Activated gamma-delta T cell (primary cell): ENCODE measurements around the gene DNPH1.

Experiments used
- DNase-seq: peaks from one replicate; lab custom pipeline; 2025; lab: John Stamatoyannopoulos, UW

The DNPH1 gene

GRCh38 chr6:43243664-43244321 is 14.5 kb upstream of the DNPH1 start:
- no peak for DNase-seq

DNA sequence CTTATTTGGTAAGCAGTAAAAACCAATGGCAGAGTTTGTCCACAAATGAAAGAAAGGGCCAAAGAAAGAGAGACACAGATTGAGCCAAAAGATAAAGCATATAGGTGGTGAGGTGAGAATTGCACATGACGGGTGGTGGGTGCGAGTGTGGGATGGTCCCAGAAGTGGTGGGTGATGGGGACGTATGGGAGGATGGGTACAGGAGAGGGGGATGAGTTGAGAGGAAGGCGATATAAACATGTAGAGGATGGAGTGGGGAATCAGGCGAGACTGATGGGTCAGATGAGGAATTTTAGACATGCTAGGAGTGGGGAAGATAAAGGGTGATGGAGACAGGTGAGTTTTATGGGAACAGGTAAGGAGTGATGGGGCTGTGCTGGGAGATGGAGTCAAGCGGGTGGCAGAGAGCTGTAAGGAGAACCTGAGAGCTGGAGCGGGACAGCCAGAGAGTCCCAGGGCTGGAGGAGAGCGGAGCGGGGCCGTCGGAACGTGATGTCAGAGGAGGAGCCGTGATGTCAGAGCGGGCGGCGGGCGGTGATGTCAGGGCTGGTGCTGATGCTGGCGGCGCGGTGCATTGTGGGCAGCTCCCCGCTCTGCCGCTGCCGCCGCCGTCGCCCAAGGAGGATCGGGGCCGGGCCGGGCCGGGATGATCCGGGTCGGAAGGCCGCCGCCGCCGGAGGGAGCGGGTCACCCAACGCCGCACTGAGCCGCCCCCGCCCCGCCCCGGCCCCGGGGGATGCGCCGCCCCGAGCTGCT is 13.8 kb upstream of the DNPH1 start, which contains the start of gene TTBK1:
TSS of gene TTBK1 (plus strand) at position 574 of the 756 bp plus-strand sequence. CDS start 3,180 bp downstream, outside the sequence.
- DNase-seq = peak; percentile 31

GRCh38 chr6:43241446-43241845 is 12.2 kb upstream of the DNPH1 start:
- DNase-seq = no peak

DNA sequence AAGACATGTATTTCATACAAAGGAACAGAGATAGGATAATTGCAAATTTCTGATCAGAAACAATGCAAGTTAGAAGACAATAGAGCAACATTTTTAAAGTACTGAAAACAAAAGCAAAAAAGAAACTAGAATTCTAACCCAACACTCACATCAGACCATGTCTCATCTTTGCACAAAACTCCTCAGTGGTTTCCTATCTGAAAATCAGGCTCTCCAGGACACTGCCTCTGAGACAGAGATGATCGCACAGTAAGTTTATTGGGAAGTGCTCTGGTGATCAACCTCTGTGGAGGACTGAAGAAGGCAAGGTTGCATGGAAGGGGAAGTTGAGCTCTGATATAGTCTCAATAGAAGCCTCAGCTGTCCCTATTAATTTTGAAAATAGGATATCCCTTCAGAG is 11.7 kb upstream of the DNPH1 start:
- DNase-seq = no peak

GRCh38 chr6:43239054-43239453 is 9.8 kb upstream of the DNPH1 start:
- no peak for DNase-seq

GRCh38 chr6:43235841-43236240 is 6.6 kb upstream of the DNPH1 start:
- no peak for DNase-seq

GRCh38 chr6:43231735-43232450 is 2.6 kb upstream of the DNPH1 start:
- no peak for DNase-seq

DNA sequence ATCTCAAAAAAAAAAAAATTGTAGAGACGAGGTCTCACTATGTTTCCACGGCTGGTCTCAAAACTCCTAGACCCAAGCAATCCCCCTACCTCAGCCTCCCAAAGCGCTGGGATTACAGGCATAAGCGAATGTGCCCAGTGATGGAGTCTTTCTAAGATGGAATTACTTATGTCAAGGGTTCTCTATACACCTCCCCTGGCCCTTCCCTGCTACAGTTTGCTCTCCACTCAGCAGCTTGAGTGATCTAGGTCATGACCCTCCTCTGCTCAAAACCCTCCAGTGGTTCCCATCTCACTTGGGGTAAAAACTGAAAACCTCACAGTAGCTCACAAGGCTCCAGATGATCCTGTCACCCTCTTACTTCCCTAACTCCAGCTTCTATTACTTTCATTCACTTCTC is 1.8 kb upstream of the DNPH1 start:
- no peak for DNase-seq

DNA sequence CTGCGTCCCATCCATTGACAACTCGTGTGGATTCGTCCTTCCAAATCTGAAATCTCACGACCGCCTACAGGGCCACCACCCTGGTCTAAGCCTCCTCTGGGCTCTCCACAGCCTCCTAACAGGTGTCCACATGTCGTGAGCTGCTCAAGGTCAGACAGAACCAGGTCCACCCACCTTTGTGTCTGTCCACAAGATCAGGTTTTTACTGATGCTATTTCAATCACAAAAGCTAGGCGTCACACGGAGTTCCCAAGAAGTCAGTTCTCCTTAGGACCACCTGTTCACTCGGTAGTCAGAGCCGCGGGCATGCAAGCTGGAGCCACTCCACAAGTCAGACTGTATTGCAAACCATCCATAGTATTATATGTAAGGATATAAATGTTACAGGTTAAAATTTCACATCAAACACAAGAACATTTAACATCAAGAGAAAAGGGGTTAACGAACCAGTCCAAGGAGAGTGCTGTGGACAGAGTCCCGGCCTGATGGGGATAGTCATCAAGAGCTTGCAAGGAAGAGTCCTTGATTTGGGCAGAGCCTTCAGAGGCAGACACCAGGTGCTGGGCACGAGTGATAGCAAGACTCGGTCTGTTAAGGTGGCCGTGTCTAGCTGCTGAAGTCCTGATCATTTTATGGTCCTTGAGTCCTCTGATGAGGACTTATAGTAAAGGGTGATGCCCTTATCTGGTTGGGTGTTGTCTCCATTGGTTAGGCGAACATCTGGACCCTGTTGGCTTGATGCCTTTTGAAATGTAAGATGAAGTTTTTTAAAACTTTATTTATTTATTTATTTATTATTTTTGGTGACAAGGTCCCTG is 731 bp upstream of the DNPH1 start:
- no peak for DNase-seq

DNA sequence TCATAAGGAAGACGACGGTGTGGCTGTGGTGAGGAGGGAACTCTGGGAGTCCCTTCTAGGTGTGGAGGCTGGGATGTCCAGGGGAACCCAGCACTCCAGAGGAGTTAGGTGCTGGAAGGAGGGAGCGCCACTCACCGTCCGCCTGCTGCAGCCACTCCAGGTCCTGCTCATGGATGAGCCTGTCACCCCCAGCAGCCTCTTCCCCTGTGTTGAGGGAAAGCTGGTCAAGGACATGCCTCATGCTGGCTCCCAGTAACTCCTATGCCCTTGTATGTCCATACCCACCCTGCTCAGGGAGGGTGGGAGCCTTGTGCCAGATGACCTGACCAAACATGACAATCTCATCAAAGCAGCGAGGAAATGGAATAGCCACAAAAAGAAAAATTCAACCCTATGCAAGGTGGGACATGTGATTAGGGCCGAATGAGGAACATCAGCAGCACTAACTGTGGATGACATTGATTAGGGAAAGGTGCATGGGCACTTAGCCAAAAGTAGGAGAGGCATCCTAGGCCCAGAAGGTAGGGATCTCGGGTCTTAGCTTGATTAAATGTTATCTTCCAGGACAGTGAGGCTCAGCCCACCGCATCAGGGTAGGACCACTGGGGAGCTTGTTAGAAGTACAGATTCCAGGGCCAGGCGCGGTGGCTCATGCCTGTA is 3.0 kb downstream of the DNPH1 start:
- DNase-seq = no peak

DNA sequence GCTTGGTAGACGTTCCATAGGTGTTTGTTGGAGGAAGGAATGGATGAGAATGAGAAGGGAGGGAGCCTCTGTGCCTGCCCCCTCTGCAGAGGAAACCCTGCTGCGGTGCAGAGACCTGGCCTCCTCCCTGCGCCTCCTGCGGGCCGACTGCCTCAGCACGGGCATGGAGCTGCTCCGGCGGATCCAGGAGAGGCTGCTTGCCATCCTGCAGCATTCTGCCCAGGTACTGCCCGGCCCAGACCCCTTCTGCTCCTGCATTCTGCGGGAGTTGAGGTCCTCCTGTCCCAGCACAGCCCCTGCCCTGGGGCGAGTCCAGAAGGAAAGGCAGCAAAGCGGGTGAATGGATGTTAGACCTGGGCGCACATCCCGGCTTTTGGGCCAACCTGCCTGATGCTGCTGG is 6.1 kb downstream of the DNPH1 start:
- no peak for DNase-seq

- no peak for DNase-seq
These were observed 6.7 kb downstream of the DNPH1 start for GRCh38 chr6:43222418-43223059.

- no peak for DNase-seq
These were observed 8.0 kb downstream of the DNPH1 start for GRCh38 chr6:43221046-43221972.

GRCh38 chr6:43220439-43220951 is 8.8 kb downstream of the DNPH1 start:
- DNase-seq = no peak

GRCh38 chr6:43219814-43220213 is 9.5 kb downstream of the DNPH1 start:
- DNase-seq = no peak

GRCh38 chr6:43219119-43219518 is 10.2 kb downstream of the DNPH1 start:
- DNase-seq = no peak

- DNase-seq = no peak
These were observed 11.9 kb downstream of the DNPH1 start for GRCh38 chr6:43217351-43217750.

DNA sequence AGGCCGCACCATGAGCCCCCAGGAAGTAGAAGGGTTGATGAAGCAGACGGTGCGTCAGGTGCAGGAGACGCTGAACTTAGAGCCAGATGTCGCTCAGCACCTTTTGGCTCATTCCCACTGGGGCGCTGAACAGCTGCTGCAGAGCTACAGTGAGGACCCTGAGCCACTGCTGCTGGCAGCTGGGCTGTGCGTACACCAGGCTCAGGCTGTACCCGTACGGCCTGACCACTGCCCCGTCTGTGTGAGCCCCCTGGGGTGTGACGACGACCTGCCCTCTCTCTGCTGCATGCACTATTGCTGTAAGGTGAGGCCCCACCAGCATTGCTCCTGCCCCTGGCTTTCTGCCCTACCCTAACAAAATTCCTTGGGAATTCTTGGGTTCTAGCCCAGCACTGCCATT is 13.1 kb downstream of the DNPH1 start:
- DNase-seq = no peak

DNA sequence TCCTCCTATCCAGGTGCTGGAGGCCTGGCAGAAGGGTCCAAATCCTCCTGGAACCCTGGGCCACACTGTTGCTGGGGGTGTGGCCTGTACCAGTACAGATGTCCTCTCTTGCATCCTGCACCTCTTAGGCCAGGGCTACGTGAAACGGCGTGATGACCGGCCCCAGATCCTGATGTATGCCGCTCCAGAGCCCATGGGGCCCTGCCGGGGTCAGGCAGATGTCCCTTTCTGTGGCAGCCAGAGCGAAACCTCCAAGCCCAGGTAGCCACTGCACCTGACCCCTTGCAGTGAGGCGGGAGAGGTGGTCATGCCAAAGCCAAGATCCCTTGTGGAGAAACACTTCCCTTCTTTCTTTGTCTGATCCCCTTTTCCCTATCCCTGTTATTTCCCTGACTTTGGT is 14.2 kb downstream of the DNPH1 start:
- DNase-seq = no peak

GRCh38 chr6:43213431-43213830 is 15.8 kb downstream of the DNPH1 start:
- no peak for DNase-seq
